Measurements from ENCODE around the gene PTCRA.

The PTCRA gene

GRCh38 chr6:42928986-42929820, 13.3 kb downstream of the PTCRA start, which contains the start of gene CNPY3:
CNPY3 (plus strand) TSS chr6:42929480; CDS start chr6:42929571, 91 bp downstream.
- H3K27me3 ChIP-seq (ENCODE audit: insufficient read depth, low read length, poor library complexity, severe bottlenecking) = no peaks in the 10 kb centered on the region
- H2AFZ ChIP-seq (ENCODE audit: low read length) = peak within 1 kb of the TSS; percentile 82
- H3K9ac ChIP-seq (ENCODE audit: low read depth, low read length, poor library complexity, severe bottlenecking) = peak within 1 kb of the TSS; percentile 97
- peak within 1 kb of the TSS; percentile 90 for H3K4me3 ChIP-seq (ENCODE audit: low read length, poor library complexity, severe bottlenecking)
- H3K36me3 ChIP-seq (ENCODE audit: insufficient read depth, low read length) = peaks cover 3% of the 10 kb centered on the region; the same call in 1 of the 2 replicates
- no peaks in the 10 kb centered on the region for H3K9me2 ChIP-seq (replicated peaks; ENCODE audit: low read depth, low read length)
- H3K79me2 ChIP-seq (ENCODE audit: insufficient read depth, low read length) = peaks cover 39% of the 10 kb centered on the region
- H3K4me1 ChIP-seq (ENCODE audit: insufficient read depth, low read length, poor library complexity, severe bottlenecking) = peaks cover 42% of the 10 kb centered on the region
- H3K9me3 ChIP-seq (ENCODE audit: insufficient read depth, low read depth, low read length) = no peaks in the 10 kb centered on the region
- peak within 1 kb of the TSS; percentile 96 for H3K4me2 ChIP-seq (ENCODE audit: low read depth, low read length, poor library complexity, severe bottlenecking)
- H3F3A ChIP-seq (ENCODE audit: low read depth) = peaks cover 18% of the 10 kb centered on the region
- peaks cover 37% of the 10 kb centered on the region for H4K20me1 ChIP-seq (ENCODE audit: insufficient read depth, low read length, poor library complexity, severe bottlenecking)
- TF ChIP-seq EZH2phosphoT487 (IDR thresholded peaks at IDR 0.05; ENCODE audit: borderline replicate concordance) (no peak), CTCF (conservative IDR thresholded peaks at IDR 0.05; ENCODE audit: low read length) (no peak)

DNA sequence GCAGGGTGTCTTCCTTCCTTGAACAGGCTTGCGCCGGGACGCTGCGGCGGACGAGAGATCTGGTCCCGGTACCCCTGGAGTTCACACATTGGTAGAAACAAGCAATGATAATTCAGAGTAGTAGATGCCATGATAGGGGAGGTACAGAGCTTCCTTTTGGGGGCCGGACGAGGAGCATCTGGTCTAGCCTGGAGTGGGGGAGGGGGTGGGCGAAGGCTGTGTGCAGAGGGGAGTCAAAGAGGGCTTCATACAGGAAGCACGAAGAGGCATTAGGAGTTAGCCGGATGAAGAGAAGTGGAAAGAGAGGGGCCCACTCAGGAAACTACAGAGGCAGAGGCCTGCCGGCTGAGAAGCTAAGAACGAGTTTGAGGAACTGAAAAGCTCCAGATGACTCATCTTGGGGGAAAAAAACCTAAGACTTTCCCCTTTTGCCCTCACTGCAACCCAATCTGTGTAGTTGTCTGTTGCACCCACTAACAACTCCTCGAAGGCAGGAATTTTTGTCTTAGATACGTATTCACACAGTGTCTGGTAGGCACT, 14.0 kb downstream of the PTCRA start:
- H3K4me3 ChIP-seq (ENCODE audit: low read length, poor library complexity, severe bottlenecking) = peak overlapping the region; percentile 90
- no peaks in the 10 kb centered on the region for H3K9me3 ChIP-seq (ENCODE audit: insufficient read depth, low read depth, low read length)
- H3F3A ChIP-seq (ENCODE audit: low read depth) = peaks cover 18% of the 10 kb centered on the region
- peak overlapping the region; percentile 76 for H2AFZ ChIP-seq (ENCODE audit: low read length)
- peaks cover 46% of the 10 kb centered on the region for H3K79me2 ChIP-seq (ENCODE audit: insufficient read depth, low read length)
- peaks cover 9% of the 10 kb centered on the region; the same call in 1 of the 2 replicates for H3K36me3 ChIP-seq (ENCODE audit: insufficient read depth, low read length)
- peaks cover 45% of the 10 kb centered on the region for H3K4me1 ChIP-seq (ENCODE audit: insufficient read depth, low read length, poor library complexity, severe bottlenecking)
- H4K20me1 ChIP-seq (ENCODE audit: insufficient read depth, low read length, poor library complexity, severe bottlenecking) = peaks cover 42% of the 10 kb centered on the region
- H3K9me2 ChIP-seq (replicated peaks; ENCODE audit: low read depth, low read length) = no peaks in the 10 kb centered on the region
- peak overlapping the region; percentile 81 for H3K4me2 ChIP-seq (ENCODE audit: low read depth, low read length, poor library complexity, severe bottlenecking)
- H3K27me3 ChIP-seq (ENCODE audit: insufficient read depth, low read length, poor library complexity, severe bottlenecking) = no peaks in the 10 kb centered on the region
- TF ChIP-seq EZH2phosphoT487 (IDR thresholded peaks at IDR 0.05; ENCODE audit: borderline replicate concordance) (no peak), CTCF (conservative IDR thresholded peaks at IDR 0.05; ENCODE audit: low read length) (no peak)
- peak overlapping the region; percentile 97 for H3K9ac ChIP-seq (ENCODE audit: low read depth, low read length, poor library complexity, severe bottlenecking)

DNA sequence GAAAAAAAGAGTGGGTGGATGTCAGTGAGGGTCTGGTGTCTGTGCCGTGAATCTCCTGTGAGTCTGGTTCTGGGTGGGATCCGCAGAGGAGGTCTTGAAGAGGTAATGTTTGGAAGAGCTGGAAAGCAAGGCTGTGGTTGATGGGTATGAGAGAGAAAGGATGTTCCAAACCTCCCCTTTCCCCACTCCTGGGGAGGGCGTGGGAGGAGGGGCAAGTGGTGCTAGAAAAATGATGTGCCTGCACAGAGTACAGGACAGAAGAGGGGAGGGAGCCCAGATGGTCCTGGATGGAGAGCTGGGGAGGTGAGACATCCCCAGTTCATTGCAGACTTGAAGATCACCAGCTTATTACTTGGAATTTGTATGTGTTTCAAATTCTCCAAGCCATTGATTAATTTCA, 16.6 kb downstream of the PTCRA start:
- Histone ChIP-seq H3K4me2 (ENCODE audit: low read depth, low read length, poor library complexity, severe bottlenecking) (peak overlapping the region; percentile 89), H3K36me3 (ENCODE audit: insufficient read depth, low read length) (peaks cover 34% of the 10 kb centered on the region; the same call in 1 of the 2 replicates), H3K9me3 (ENCODE audit: insufficient read depth, low read depth, low read length) (no peaks in the 10 kb centered on the region), H3K4me1 (ENCODE audit: insufficient read depth, low read length, poor library complexity, severe bottlenecking) (peaks cover 45% of the 10 kb centered on the region), H3K27me3 (ENCODE audit: insufficient read depth, low read length, poor library complexity, severe bottlenecking) (no peaks in the 10 kb centered on the region), H3K9ac (ENCODE audit: low read depth, low read length, poor library complexity, severe bottlenecking) (peak overlapping the region; percentile 97), H3K4me3 (ENCODE audit: low read length, poor library complexity, severe bottlenecking) (peak overlapping the region; percentile 90), H2AFZ (ENCODE audit: low read length) (no peak overlapping the region), H3F3A (ENCODE audit: low read depth) (peaks cover 18% of the 10 kb centered on the region), H3K79me2 (ENCODE audit: insufficient read depth, low read length) (peaks cover 71% of the 10 kb centered on the region), H3K9me2 (replicated peaks; ENCODE audit: low read depth, low read length) (no peaks in the 10 kb centered on the region), H4K20me1 (ENCODE audit: insufficient read depth, low read length, poor library complexity, severe bottlenecking) (peaks cover 59% of the 10 kb centered on the region)
- TF ChIP-seq EZH2phosphoT487 (IDR thresholded peaks at IDR 0.05; ENCODE audit: borderline replicate concordance) (no peak), CTCF (conservative IDR thresholded peaks at IDR 0.05; ENCODE audit: low read length) (no peak)

Measured in Loucy (cell line).